ENCODE data around the gene MRM2. TPM values are rescaled to one million over a fixed set of nuclear protein-coding genes. Genes with fewer than 3 reads are reported as not detected.

The MRM2 gene
- polyA plus RNA-seq, 2 of the 4 experiments (the other 2 are of a cell fraction): 35.6 to 44.0 TPM

DNA sequence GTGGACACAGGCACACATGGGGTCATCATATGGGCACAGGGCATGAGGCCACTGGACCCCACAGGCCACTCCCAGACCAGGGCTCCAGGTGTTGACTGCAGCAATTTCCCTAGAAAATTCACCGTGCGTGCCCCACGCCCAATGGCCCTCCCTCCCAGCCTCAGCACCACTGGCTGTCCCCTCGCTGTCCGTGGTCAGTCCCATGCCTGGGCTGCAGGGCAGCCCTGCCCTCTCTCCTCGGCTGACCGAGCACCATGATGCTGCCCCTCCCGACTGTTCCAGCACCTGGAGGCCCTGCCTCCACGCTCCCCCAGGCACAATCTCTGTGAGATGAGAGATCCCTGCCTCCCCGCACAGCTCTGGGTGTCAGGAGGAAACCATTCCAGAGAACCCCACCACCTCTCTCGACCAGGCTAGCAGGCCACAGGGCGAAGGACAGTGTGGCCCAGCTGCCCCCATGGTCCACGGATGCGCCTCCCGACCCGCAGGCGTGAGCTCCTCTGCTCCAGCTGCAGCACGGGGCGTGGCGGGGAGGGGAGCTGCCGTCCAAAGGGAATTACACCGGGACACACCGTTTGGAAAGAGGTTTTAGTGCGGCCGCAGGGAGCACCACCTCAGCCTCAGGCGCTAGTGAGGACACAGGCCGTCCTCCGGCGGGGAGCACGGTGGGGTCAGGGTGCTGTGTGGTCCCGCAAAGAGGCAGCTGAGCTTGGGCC lies 12.6 kb upstream of the MRM2 start:
- TF ChIP-seq EHF (CRISPR knock-in tag; IDR thresholded peaks at IDR 0.05): no peak
- no peak for TF ChIP-seq NFE2L2 (conservative IDR thresholded peaks at IDR 0.05; ENCODE audit: low read length)
- TF ChIP-seq, protein P1, sequence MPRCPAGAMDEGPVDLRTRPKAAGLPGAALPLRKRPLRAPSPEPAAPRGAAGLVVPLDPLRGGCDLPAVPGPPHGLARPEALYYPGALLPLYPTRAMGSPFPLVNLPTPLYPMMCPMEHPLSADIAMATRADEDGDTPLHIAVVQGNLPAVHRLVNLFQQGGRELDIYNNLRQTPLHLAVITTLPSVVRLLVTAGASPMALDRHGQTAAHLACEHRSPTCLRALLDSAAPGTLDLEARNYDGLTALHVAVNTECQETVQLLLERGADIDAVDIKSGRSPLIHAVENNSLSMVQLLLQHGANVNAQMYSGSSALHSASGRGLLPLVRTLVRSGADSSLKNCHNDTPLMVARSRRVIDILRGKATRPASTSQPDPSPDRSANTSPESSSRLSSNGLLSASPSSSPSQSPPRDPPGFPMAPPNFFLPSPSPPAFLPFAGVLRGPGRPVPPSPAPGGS (IDR thresholded peaks at IDR 0.05): no peak
- TF ChIP-seq KDM5A (IDR thresholded peaks at IDR 0.05): no peak
- TF ChIP-seq SMC3 (IDR thresholded peaks at IDR 0.05): no peak
- TF ChIP-seq JUN (IDR thresholded peaks at IDR 0.05): no peak
- TF ChIP-seq FOSL2 (IDR thresholded peaks at IDR 0.05): no peak
- TF ChIP-seq FOSL2 (CRISPR knock-in tag; IDR thresholded peaks at IDR 0.05): no peak
- TF ChIP-seq ZC3H11A (IDR thresholded peaks at IDR 0.05): no peak
- TF ChIP-seq HEYL (CRISPR knock-in tag; IDR thresholded peaks at IDR 0.05): no peak
- TF ChIP-seq RAD21 (conservative IDR thresholded peaks at IDR 0.05 in 1 of 2, IDR thresholded peaks at IDR 0.05 in 1 of 2): no peak
- no peak for TF ChIP-seq CBX8 (IDR thresholded peaks at IDR 0.05)
- TF ChIP-seq RNF2 (IDR thresholded peaks at IDR 0.05; ENCODE audit: borderline replicate concordance, low read depth): no peak
- POLR2A ChIA-PET: interaction anchor here (1.0 kb wide), 1 partner anchor 13 kb away, joined by 3 read pairs; the partner anchor contains the start of genes MRM2 and NUDT1
- H3K4me1 ChIP-seq: peaks cover under 1% of the 10 kb centered on the region; the same call in 2 of the 3 replicates
- no peaks in the 10 kb centered on the region for H3K9me3 ChIP-seq
- 93% methylated on average over 24 of the region's 31 CpGs for WGBS (ENCODE audit: missing lambda C conversion rate)
- no peak overlapping the region for H3K4me3 ChIP-seq
- CTCF ChIA-PET: interaction anchor here (2.6 kb wide), 1 partner anchor 93 kb away, joined by 11 read pairs; no protein-coding TSS in a partner anchor
- no peak for FAIRE-seq
- DNase-seq (ENCODE audit: low read depth in 1 of 2, low spot score in 1 of 2): no peak
- no peak for ATAC-seq
- H3K27ac ChIP-seq: no peak overlapping the region
- H3K4me2 ChIP-seq: no peak overlapping the region

DNA sequence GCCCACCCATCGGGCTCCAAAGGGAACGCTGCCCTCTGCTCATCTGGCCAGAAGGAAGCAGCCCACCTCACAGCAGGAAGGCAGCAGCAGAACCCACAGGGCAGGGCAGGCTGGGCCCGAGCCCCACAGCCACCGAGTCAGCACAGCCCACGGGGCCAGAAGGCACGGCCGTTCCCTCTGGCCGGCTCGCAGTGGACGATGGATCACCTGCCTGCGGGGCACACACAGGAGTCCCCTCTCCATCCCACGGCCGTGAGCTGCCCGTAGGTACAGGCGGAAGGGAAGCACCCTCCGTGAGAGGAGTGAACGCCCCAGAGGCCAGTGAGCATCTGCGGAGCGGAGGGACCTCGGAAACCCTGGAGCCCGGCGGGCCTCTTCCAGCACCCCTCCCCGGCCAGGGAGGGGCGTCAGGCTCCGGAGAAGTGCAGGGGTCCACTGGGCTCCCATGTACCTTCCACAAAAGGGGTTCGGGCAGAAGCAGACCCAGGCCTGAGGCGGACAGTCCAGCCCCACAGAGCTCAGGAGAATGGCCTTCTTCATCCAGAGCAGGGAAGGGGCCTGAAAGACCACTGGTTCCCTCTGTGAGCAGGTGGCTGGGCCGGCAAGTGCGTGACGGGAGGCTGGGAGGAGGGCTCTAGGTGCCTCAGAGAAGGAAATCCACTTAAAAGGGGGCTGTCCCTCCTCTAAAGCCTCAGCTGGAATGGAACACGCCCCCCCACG lies 11.7 kb upstream of the MRM2 start:
- CTCF ChIA-PET: interaction anchor here (2.6 kb wide), 1 partner anchor 94 kb away, joined by 11 read pairs; no protein-coding TSS in a partner anchor
- 91% methylated on average over 24 of the region's 32 CpGs for WGBS (ENCODE audit: missing lambda C conversion rate)
- H3K4me3 ChIP-seq: no peak overlapping the region
- H3K4me1 ChIP-seq: peaks cover 10% of the 10 kb centered on the region
- POLR2A ChIA-PET: no interaction called here
- no peak for DNase-seq (ENCODE audit: low read depth in 1 of 2, low spot score in 1 of 2)
- no peak for FAIRE-seq
- TF ChIP-seq RARB (CRISPR knock-in tag; IDR thresholded peaks at IDR 0.05) (no peak), EHF (CRISPR knock-in tag; IDR thresholded peaks at IDR 0.05) (no peak), PBX3 (IDR thresholded peaks at IDR 0.05) (no peak), FOXS1 (CRISPR knock-in tag; IDR thresholded peaks at IDR 0.05) (no peak), HDAC2 (IDR thresholded peaks at IDR 0.05) (no peak), GATA3 (IDR thresholded peaks at IDR 0.05; ENCODE audit: borderline replicate concordance) (no peak), JUNB (IDR thresholded peaks at IDR 0.05) (no peak), NFE2L2 (conservative IDR thresholded peaks at IDR 0.05; ENCODE audit: low read length) (no peak), HOXB5 (CRISPR knock-in tag; IDR thresholded peaks at IDR 0.05) (no peak), ZNF302 (CRISPR knock-in tag; IDR thresholded peaks at IDR 0.05) (no peak), ESRRA (IDR thresholded peaks at IDR 0.05; ENCODE audit: borderline replicate concordance, low read length) (no peak), EHMT2 (IDR thresholded peaks at IDR 0.05; ENCODE audit: low read depth) (no peak), HOXA7 (CRISPR knock-in tag; IDR thresholded peaks at IDR 0.05) (no peak), MAZ (IDR thresholded peaks at IDR 0.05; ENCODE audit: borderline replicate concordance, low read depth, low read length) (no peak), ZC3H11A (IDR thresholded peaks at IDR 0.05) (no peak), NPAS2 (CRISPR knock-in tag; IDR thresholded peaks at IDR 0.05; ENCODE audit: borderline replicate concordance) (no peak), KDM5A (IDR thresholded peaks at IDR 0.05) (no peak)
- TF ChIP-seq, protein P2, sequence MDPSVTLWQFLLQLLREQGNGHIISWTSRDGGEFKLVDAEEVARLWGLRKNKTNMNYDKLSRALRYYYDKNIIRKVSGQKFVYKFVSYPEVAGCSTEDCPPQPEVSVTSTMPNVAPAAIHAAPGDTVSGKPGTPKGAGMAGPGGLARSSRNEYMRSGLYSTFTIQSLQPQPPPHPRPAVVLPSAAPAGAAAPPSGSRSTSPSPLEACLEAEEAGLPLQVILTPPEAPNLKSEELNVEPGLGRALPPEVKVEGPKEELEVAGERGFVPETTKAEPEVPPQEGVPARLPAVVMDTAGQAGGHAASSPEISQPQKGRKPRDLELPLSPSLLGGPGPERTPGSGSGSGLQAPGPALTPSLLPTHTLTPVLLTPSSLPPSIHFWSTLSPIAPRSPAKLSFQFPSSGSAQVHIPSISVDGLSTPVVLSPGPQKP (IDR thresholded peaks at IDR 0.05; ENCODE audit: low read depth, low read length): no peak
- TF ChIP-seq, protein P3, sequence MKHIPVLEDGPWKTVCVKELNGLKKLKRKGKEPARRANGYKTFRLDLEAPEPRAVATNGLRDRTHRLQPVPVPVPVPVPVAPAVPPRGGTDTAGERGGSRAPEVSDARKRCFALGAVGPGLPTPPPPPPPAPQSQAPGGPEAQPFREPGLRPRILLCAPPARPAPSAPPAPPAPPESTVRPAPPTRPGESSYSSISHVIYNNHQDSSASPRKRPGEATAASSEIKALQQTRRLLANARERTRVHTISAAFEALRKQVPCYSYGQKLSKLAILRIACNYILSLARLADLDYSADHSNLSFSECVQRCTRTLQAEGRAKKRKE (CRISPR knock-in tag; IDR thresholded peaks at IDR 0.05; ENCODE audit: low read depth): no peak
- TF ChIP-seq, protein P4, sequence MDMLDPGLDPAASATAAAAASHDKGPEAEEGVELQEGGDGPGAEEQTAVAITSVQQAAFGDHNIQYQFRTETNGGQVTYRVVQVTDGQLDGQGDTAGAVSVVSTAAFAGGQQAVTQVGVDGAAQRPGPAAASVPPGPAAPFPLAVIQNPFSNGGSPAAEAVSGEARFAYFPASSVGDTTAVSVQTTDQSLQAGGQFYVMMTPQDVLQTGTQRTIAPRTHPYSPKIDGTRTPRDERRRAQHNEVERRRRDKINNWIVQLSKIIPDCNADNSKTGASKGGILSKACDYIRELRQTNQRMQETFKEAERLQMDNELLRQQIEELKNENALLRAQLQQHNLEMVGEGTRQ (IDR thresholded peaks at IDR 0.05): no peak
- H3K27ac ChIP-seq: no peak overlapping the region
- no peak for ATAC-seq
- H3K9me3 ChIP-seq: no peaks in the 10 kb centered on the region
- no peak overlapping the region for H3K4me2 ChIP-seq

All from A549 (cell line).